ENCODE results near the gene CDK2AP2.

DNA sequence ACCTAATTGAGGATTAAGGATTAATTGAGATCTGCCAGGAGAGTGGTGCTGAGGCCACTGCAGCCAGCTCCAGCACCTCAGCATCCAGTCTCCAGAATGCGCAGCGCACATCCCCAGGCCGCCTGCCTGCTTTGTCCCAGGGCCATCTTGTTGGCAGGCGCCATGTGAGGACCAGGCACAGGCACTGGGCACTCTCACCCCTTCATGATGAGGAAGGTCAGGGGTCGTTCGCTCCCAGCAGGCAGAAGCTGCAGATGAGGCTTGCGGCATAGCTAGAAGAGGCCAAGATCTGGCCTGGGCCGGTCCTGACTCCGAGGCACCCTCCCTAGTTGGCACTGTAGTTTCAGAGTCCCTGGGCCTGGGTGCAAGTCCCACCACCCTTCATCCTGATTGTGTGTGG lies 8.8 kb upstream of the CDK2AP2 start:
- no peak for TF ChIP-seq GATA3 (IDR thresholded peaks at IDR 0.05; ENCODE audit: low read depth, low read length)
- TF ChIP-seq GATA2 (IDR thresholded peaks at IDR 0.05; ENCODE audit: low read depth, low read length) = no peak
